SK-N-SH (cell line): ENCODE data around the gene LGI1.

Experiments used
- GABPA ChIP-seq: IDR thresholded peaks from 2 replicates; pipeline ENCODE4 v1.4.0; 2012; ENCODE audit warnings: low read depth, mild to moderate bottlenecking
- MXI1 ChIP-seq: IDR thresholded peaks from 2 replicates; pipeline ENCODE4 v1.6.1; 2012; ENCODE audit warnings: mild to moderate bottlenecking, low read depth, low read length, improper control_type of control experiment
- NRF1 ChIP-seq: IDR thresholded peaks from 2 replicates; pipeline ENCODE4 v1.6.1; 2012; ENCODE audit warnings: low read depth, mild to moderate bottlenecking, low read length
- RCOR1 ChIP-seq: fragments of 150-350 bp; IDR thresholded peaks from 2 replicates; pipeline ENCODE4 v1.6.1; 2017; ENCODE audit warnings: antibody characterized with exemption, low read length
- SIN3A ChIP-seq: IDR thresholded peaks from 2 replicates; pipeline ENCODE4 v1.6.1; 2012; ENCODE audit warnings: low read depth, mild to moderate bottlenecking, low read length, moderate library complexity, borderline replicate concordance
- TF ChIP-seq, protein P1 (sequence below): fragments of 200-600 bp; sonication (generic); IDR thresholded peaks from 2 replicates; pipeline ENCODE4 v1.6.1; 2017; ENCODE audit warnings: antibody characterized with exemption, mild to moderate bottlenecking, moderate library complexity
- TF ChIP-seq, protein P2 (sequence below): fragments of 150-350 bp; IDR thresholded peaks from 2 replicates; pipeline ENCODE4 v1.6.1; 2017; ENCODE audit warnings: antibody characterized with exemption, low read length, low read depth, borderline replicate concordance
- TF ChIP-seq, protein P3 (sequence below): IDR thresholded peaks from 2 replicates; pipeline ENCODE4; 2012

DNA sequence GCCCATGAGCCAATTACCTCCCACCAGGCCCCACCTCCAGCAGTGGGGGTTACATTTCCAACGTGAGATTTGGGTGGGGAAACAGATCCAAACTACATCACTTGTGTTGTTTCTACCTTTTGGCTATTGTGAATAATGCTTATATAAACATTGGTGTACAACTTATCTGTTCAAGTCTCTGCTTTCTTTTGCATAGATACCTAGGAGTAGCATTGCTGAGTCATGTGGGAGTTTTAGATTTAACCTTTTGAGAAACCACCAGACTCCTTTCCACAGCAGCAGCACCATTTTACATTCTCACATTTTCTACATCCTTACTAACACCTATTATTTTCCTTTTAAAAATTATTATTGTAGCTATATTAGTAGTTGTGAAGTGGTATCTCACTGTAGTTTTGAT is 41.0 kb upstream of the LGI1 start:
- TF ChIP-seq, protein P1, sequence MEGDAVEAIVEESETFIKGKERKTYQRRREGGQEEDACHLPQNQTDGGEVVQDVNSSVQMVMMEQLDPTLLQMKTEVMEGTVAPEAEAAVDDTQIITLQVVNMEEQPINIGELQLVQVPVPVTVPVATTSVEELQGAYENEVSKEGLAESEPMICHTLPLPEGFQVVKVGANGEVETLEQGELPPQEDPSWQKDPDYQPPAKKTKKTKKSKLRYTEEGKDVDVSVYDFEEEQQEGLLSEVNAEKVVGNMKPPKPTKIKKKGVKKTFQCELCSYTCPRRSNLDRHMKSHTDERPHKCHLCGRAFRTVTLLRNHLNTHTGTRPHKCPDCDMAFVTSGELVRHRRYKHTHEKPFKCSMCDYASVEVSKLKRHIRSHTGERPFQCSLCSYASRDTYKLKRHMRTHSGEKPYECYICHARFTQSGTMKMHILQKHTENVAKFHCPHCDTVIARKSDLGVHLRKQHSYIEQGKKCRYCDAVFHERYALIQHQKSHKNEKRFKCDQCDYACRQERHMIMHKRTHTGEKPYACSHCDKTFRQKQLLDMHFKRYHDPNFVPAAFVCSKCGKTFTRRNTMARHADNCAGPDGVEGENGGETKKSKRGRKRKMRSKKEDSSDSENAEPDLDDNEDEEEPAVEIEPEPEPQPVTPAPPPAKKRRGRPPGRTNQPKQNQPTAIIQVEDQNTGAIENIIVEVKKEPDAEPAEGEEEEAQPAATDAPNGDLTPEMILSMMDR, result no peak
- TF ChIP-seq, protein P2, sequence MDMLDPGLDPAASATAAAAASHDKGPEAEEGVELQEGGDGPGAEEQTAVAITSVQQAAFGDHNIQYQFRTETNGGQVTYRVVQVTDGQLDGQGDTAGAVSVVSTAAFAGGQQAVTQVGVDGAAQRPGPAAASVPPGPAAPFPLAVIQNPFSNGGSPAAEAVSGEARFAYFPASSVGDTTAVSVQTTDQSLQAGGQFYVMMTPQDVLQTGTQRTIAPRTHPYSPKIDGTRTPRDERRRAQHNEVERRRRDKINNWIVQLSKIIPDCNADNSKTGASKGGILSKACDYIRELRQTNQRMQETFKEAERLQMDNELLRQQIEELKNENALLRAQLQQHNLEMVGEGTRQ, result no peak
- no peak for TF ChIP-seq NRF1
- no peak for TF ChIP-seq RCOR1
- TF ChIP-seq, protein P3, sequence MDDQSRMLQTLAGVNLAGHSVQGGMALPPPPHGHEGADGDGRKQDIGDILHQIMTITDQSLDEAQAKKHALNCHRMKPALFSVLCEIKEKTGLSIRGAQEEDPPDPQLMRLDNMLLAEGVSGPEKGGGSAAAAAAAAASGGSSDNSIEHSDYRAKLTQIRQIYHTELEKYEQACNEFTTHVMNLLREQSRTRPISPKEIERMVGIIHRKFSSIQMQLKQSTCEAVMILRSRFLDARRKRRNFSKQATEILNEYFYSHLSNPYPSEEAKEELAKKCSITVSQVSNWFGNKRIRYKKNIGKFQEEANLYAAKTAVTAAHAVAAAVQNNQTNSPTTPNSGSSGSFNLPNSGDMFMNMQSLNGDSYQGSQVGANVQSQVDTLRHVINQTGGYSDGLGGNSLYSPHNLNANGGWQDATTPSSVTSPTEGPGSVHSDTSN, result no peak
- no peak for TF ChIP-seq MXI1
- no peak for TF ChIP-seq GABPA
- TF ChIP-seq SIN3A, result no peak
